Calu3 (cell line): ENCODE measurements around the gene BCL2L15. TPM values are rescaled to one million over a fixed set of nuclear protein-coding genes. Genes with fewer than 3 reads are reported as not detected.
A peak's percentile ranks its signal among the peaks of the same experiment; 100 is the strongest.

Experiments
- BruUV-seq: library from RNA; stranded (reverse); fragments of 400-500 nt; replicated peaks from 2 replicates; lab custom pipeline; 2021; lab: Mats Ljungman, UMichigan
- CTCF ChIA-PET: fragments of 300-600 bp; sonication (Branson Sonifier 250); formaldehyde crosslinking; loops from one replicate; lab custom pipeline; 2022; ENCODE audit warnings: antibody characterized with exemption; lab: Charles Lee
- DNase-seq: peaks from one replicate; pipeline ENCODE4 v3.0.0; 2022
- H3K27ac Mint-ChIP-seq: one replicate; pipeline ENCODE4 v1.8.0; 2022; ENCODE audit warnings: mixed read lengths; ENCODE audit not compliant: unreplicated experiment
- H3K27me3 Mint-ChIP-seq: one replicate; pipeline ENCODE4 v1.8.0; 2022; ENCODE audit warnings: mixed read lengths; ENCODE audit not compliant: unreplicated experiment
- H3K36me3 Mint-ChIP-seq: one replicate; pipeline ENCODE4 v1.8.0; 2022; ENCODE audit warnings: mild to moderate bottlenecking, moderate library complexity, mixed read lengths; ENCODE audit not compliant: insufficient read depth, unreplicated experiment
- H3K4me1 Mint-ChIP-seq: one replicate; pipeline ENCODE4 v1.8.0; 2022; ENCODE audit warnings: mild to moderate bottlenecking, low read depth, mixed read lengths; ENCODE audit not compliant: unreplicated experiment
- H3K4me3 Mint-ChIP-seq: one replicate; pipeline ENCODE4 v1.8.0; 2022; ENCODE audit warnings: mild to moderate bottlenecking, low read depth, moderate library complexity, mixed read lengths; ENCODE audit not compliant: unreplicated experiment
- H3K9me3 Mint-ChIP-seq: one replicate; pipeline ENCODE4 v1.8.0; 2022; ENCODE audit warnings: low read depth, mixed read lengths; ENCODE audit not compliant: unreplicated experiment
- CTCF ChIP-seq: fragments of 200-600 bp; IDR thresholded peaks from one replicate; pipeline ENCODE4 v1.8.0; 2022; ENCODE audit warnings: antibody characterized with exemption; ENCODE audit not compliant: unreplicated experiment
- intact Hi-C: fragments of 100-400 bp; cut with micrococcal nuclease; formaldehyde crosslinking; loops from one replicate; pipeline ENCODE4 v1.10.0; 2022; ENCODE audit not compliant: unreplicated experiment
- total RNA-seq: library from RNA; stranded (reverse); gene quantifications from 2 replicates; pipeline ENCODE4 v1.2.3, GENCODE V29; 2022

The BCL2L15 gene
- total RNA-seq, 1 experiment from 2014 or later, result 16.8 TPM

DNA sequence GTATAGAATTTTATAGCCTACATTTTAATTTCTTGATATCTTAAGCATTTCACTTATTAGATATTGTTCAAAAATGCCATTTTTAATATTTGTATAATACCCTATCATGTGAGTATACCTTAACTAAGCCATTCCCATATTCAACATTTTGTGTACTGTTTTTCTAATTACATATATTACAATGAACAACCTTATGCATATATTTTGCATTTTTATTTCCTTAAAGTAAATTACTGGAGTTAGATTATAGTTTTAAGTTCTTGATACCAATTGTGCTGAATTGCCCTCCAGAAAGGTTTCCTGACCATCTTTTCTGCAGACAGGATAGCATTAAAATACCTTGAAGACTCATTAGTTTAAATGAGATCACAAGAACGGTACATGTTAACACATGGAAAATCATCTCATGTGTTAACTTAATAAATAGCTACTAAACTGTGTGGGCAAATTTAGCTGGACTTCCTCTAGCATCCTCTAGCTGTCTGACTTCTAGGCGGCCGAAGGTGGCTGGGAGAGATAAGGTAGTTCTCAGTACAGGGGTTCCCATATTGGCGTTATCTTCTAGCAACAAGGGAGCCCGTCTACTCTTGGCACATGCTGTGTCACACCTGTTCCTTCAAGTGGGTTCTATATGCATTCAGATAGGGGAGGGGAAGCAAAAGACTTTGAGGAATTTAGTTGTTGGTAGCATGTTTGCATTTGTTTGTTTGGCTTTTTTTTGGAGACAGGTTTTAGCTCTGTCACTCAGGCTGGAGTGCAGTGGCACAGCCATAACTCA lies 26.7 kb upstream of the BCL2L15 start:
- CTCF ChIA-PET, result no interaction called here
- H3K36me3 Mint-ChIP-seq, result no peaks in the 10 kb centered on the region
- BruUV-seq, result no TSS peak
- no peak overlapping the region for H3K4me3 Mint-ChIP-seq
- intact Hi-C loops, result no loop called here
- H3K27ac Mint-ChIP-seq, result no peak overlapping the region
- no peaks in the 10 kb centered on the region for H3K9me3 Mint-ChIP-seq
- no peak for DNase-seq
- TF ChIP-seq CTCF, result no peak
- no peaks in the 10 kb centered on the region for H3K4me1 Mint-ChIP-seq
- H3K27me3 Mint-ChIP-seq, result no peaks in the 10 kb centered on the region

DNA sequence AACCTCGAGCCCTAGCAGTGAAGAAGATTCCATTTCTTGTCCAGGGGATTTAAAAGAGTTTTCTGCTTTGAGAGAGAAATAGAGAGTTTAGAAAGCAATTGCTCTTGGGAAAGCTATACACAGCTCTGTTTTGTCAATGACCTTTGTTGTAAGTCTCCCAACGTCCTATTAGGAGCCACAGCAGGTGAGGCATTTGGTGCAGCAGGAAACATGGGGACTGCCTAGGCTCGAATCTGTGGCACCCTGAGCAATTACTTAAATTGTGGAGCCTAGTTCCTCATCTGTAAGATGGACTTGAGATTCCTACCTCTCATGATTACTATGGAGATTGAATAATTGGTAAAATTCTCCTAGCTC lies 25.9 kb upstream of the BCL2L15 start:
- Mint-ChIP-seq H3K4me1 (no peaks in the 10 kb centered on the region), H3K36me3 (no peaks in the 10 kb centered on the region), H3K4me3 (no peak overlapping the region), H3K9me3 (no peaks in the 10 kb centered on the region), H3K27me3 (no peaks in the 10 kb centered on the region), H3K27ac (no peak overlapping the region)
- CTCF ChIA-PET, result no interaction called here
- TF ChIP-seq CTCF, result no peak
- intact Hi-C loops, result no loop called here
- DNase-seq, result no peak
- no TSS peak for BruUV-seq

DNA sequence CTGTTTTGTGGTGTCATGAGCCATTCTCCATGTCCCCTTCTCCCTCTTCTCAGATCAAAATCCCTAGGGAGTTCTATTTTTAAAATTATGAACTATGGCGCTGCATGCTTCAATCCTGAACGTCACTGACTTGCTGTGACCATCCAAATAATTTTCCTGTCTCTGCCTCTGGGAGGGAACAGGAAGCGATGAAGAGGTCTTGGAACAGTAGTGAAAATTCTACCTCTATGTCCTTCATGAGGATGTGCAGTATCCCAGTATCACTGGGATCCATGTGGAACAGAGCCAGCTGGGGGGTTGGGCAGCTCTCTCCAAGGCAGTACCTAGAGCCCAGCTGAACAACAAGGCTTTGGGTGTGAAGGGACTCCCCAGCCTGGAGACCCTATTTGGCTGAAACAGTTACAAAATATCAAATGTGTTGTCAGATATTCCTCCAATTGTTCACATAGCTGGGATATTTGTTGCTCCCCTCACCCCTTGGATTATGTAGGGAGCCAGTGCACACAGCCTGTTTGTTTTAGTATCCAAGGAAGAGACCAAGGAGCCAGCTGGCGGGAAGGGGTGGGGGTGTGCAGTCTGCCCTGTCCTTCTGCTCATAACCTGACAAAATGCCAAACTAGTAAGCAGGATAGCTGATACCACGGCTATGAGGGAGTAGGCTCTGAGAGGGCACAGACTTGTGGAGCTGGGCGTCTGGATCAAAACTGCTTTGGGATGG lies 25.4 kb upstream of the BCL2L15 start:
- Mint-ChIP-seq H3K27me3 (no peaks in the 10 kb centered on the region), H3K4me1 (no peaks in the 10 kb centered on the region), H3K9me3 (no peaks in the 10 kb centered on the region), H3K36me3 (no peaks in the 10 kb centered on the region), H3K27ac (no peak overlapping the region), H3K4me3 (no peak overlapping the region)
- DNase-seq, result no peak
- no TSS peak for BruUV-seq
- intact Hi-C loops, result no loop called here
- CTCF ChIA-PET, result no interaction called here
- no peak for TF ChIP-seq CTCF

- no peaks in the 10 kb centered on the region for H3K4me1 Mint-ChIP-seq
- intact Hi-C loops, result loop anchor here (1.0 kb wide), 2 partner anchors 24 to 70 kb away; partner anchors contain the start of gene HIPK1
- H3K36me3 Mint-ChIP-seq, result peaks cover 27% of the 10 kb centered on the region
- peak overlapping the region; percentile 85 for H3K27ac Mint-ChIP-seq
- CTCF ChIA-PET, result interaction anchor here (2.5 kb wide), 1 partner anchor 25 kb away, joined by 15 read pairs; the partner anchor contains the start of gene HIPK1
- H3K9me3 Mint-ChIP-seq, result no peaks in the 10 kb centered on the region
- H3K27me3 Mint-ChIP-seq, result no peaks in the 10 kb centered on the region
- H3K4me3 Mint-ChIP-seq, result peak overlapping the region; percentile 86
- TF ChIP-seq CTCF, result no peak
- DNase-seq, result peak; percentile 9
- BruUV-seq, result TSS peak; percentile 58
Observed at GRCh38 chr1:113905435-113905861, 18.1 kb upstream of the BCL2L15 start.
